ENCODE results near the gene TMEM44. TPM values are rescaled to one million over a fixed set of nuclear protein-coding genes. Genes with fewer than 3 reads are reported as not detected.

The TMEM44 gene
- total RNA-seq, 1 donor from 2014 or later, result 3.3 TPM

- H3K4me1 Mint-ChIP-seq, result no peaks in the 10 kb centered on the region
- DNase-seq (no peak), ATAC-seq (ENCODE audit: low read depth) (no peak)
- no peak for TF ChIP-seq CTCF (IDR thresholded peaks at IDR 0.05)
- POLR2A ChIA-PET, result interaction anchor here (1.1 kb wide), 1 partner anchor 11 kb away, joined by 3 read pairs; the partner anchor contains the start of gene LSG1
- intact Hi-C loops (cut with micrococcal nuclease), result no loop called here
- CTCF ChIA-PET, result interaction anchor here (0.6 to 2.5 kb wide), 2 partner anchors 10 to 24 kb away, joined by 3 to 9 read pairs; partner anchors contain the start of gene LSG1
- no peaks in the 10 kb centered on the region for H3K9me3 Mint-ChIP-seq
- peaks cover 80% of the 10 kb centered on the region for H3K36me3 Mint-ChIP-seq (ENCODE audit: low read depth)
- no peak overlapping the region for H3K4me3 Mint-ChIP-seq
- no peak overlapping the region for H3K27ac Mint-ChIP-seq
- no peaks in the 10 kb centered on the region for H3K27me3 Mint-ChIP-seq
These were observed 28.2 kb upstream of the TMEM44 start for GRCh38 chr3:194661374-194661773.

- TF ChIP-seq CTCF (IDR thresholded peaks at IDR 0.05), result no peak
- ATAC-seq (ENCODE audit: low read depth) (no peak), DNase-seq (no peak)
- H3K27ac Mint-ChIP-seq, result no peak overlapping the region
- H3K4me3 Mint-ChIP-seq, result no peak overlapping the region
- CTCF ChIA-PET, result interaction anchor here (2.5 kb wide), 1 partner anchor 12 kb away, joined by 9 read pairs; the partner anchor contains the start of gene LSG1
- peaks cover 73% of the 10 kb centered on the region for H3K36me3 Mint-ChIP-seq (ENCODE audit: low read depth)
- intact Hi-C loops (cut with micrococcal nuclease), result no loop called here
- no peaks in the 10 kb centered on the region for H3K9me3 Mint-ChIP-seq
- H3K4me1 Mint-ChIP-seq, result peaks cover 1% of the 10 kb centered on the region
- H3K27me3 Mint-ChIP-seq, result no peaks in the 10 kb centered on the region
- POLR2A ChIA-PET, result interaction anchor here (0.5 kb wide), 1 partner anchor 33 kb away, joined by 3 read pairs; no protein-coding TSS in a partner anchor
These were observed 26.6 kb upstream of the TMEM44 start for GRCh38 chr3:194659778-194660177.

GRCh38 chr3:194658477-194659242, 25.4 kb upstream of the TMEM44 start:
- intact Hi-C loops (cut with micrococcal nuclease), result no loop called here
- POLR2A ChIA-PET, result no interaction called here
- H3K9me3 Mint-ChIP-seq, result no peaks in the 10 kb centered on the region
- no peak overlapping the region for H3K4me3 Mint-ChIP-seq
- H3K36me3 Mint-ChIP-seq (ENCODE audit: low read depth), result peaks cover 76% of the 10 kb centered on the region
- ATAC-seq (ENCODE audit: low read depth) (no peak), DNase-seq (no peak)
- TF ChIP-seq CTCF (IDR thresholded peaks at IDR 0.05), result no peak
- no peak overlapping the region for H3K27ac Mint-ChIP-seq
- peaks cover 8% of the 10 kb centered on the region for H3K4me1 Mint-ChIP-seq
- CTCF ChIA-PET, result interaction anchor here (1.8 kb wide), 1 partner anchor 13 kb away, joined by 7 read pairs; the partner anchor contains the start of gene LSG1
- no peaks in the 10 kb centered on the region for H3K27me3 Mint-ChIP-seq

- ChIA-PET POLR2A (interaction anchor here (0.6 to 0.7 kb wide), 2 partner anchors 112 to 655 kb away, joined by 3 to 4 read pairs; no protein-coding TSS in a partner anchor), CTCF (interaction anchor here (1.8 kb wide), 1 partner anchor 14 kb away, joined by 7 read pairs; the partner anchor contains the start of gene LSG1)
- Mint-ChIP-seq H3K27me3 (no peaks in the 10 kb centered on the region), H3K4me3 (no peak overlapping the region), H3K36me3 (ENCODE audit: low read depth) (peaks cover 81% of the 10 kb centered on the region), H3K27ac (no peak overlapping the region), H3K4me1 (peaks cover 8% of the 10 kb centered on the region), H3K9me3 (no peaks in the 10 kb centered on the region)
- ATAC-seq (ENCODE audit: low read depth), result no peak
- no peak for TF ChIP-seq CTCF (IDR thresholded peaks at IDR 0.05)
- intact Hi-C loops (cut with micrococcal nuclease), result no loop called here
- DNase-seq, result no peak
These were observed 24.2 kb upstream of the TMEM44 start for GRCh38 chr3:194657439-194657838.

- TF ChIP-seq CTCF (IDR thresholded peaks at IDR 0.05), result no peak
- Mint-ChIP-seq H3K27me3 (no peaks in the 10 kb centered on the region), H3K4me3 (no peak overlapping the region), H3K36me3 (ENCODE audit: low read depth) (peaks cover 82% of the 10 kb centered on the region), H3K9me3 (no peaks in the 10 kb centered on the region), H3K27ac (peak overlapping the region; percentile 42), H3K4me1 (peaks cover 8% of the 10 kb centered on the region)
- ChIA-PET CTCF (no interaction called here), POLR2A (no interaction called here)
- intact Hi-C loops (cut with micrococcal nuclease), result no loop called here
- DNase-seq (no peak), ATAC-seq (ENCODE audit: low read depth) (no peak)
These were observed 21.2 kb upstream of the TMEM44 start for GRCh38 chr3:194654443-194654842.
